ENCODE measurements around the gene CPXM1.

DNA sequence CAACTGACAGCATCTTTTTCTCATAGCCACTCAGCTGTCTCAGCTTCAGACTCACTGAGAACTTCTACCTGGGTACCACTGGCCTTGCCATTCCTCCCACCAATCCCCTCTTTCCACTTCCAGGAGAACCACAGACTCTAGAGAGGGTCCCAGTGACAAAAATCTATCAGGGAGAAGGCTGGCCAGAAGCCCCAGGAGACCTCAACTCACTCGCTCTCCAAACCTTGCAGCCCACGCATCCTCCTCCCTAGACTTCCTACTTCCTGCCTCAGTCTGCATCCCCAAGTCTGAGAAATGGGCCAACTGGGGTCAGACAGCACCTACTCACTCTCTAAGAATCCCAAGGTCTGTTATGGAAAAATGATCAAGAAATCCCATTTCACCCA, 16.9 kb upstream of the CPXM1 start:
- TF ChIP-seq, protein P1, sequence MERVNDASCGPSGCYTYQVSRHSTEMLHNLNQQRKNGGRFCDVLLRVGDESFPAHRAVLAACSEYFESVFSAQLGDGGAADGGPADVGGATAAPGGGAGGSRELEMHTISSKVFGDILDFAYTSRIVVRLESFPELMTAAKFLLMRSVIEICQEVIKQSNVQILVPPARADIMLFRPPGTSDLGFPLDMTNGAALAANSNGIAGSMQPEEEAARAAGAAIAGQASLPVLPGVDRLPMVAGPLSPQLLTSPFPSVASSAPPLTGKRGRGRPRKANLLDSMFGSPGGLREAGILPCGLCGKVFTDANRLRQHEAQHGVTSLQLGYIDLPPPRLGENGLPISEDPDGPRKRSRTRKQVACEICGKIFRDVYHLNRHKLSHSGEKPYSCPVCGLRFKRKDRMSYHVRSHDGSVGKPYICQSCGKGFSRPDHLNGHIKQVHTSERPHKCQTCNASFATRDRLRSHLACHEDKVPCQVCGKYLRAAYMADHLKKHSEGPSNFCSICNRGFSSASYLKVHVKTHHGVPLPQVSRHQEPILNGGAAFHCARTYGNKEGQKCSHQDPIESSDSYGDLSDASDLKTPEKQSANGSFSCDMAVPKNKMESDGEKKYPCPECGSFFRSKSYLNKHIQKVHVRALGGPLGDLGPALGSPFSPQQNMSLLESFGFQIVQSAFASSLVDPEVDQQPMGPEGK (CRISPR knock-in tag; IDR thresholded peaks at IDR 0.05; ENCODE audit: borderline replicate concordance): no peak
- TF ChIP-seq ESRRG (CRISPR knock-in tag; IDR thresholded peaks at IDR 0.05) (no peak), ZFP3 (CRISPR knock-in tag; IDR thresholded peaks at IDR 0.05) (no peak), ARNTL (CRISPR knock-in tag; IDR thresholded peaks at IDR 0.05; ENCODE audit: borderline replicate concordance, low read depth) (no peak), ZNF8 (CRISPR knock-in tag; IDR thresholded peaks at IDR 0.05) (no peak), ZNF70 (CRISPR knock-in tag; IDR thresholded peaks at IDR 0.05) (no peak), SNAI2 (CRISPR knock-in tag; IDR thresholded peaks at IDR 0.05) (no peak), BACH2 (CRISPR knock-in tag; IDR thresholded peaks at IDR 0.05; ENCODE audit: borderline replicate concordance) (no peak)
- TF ChIP-seq, protein P2, sequence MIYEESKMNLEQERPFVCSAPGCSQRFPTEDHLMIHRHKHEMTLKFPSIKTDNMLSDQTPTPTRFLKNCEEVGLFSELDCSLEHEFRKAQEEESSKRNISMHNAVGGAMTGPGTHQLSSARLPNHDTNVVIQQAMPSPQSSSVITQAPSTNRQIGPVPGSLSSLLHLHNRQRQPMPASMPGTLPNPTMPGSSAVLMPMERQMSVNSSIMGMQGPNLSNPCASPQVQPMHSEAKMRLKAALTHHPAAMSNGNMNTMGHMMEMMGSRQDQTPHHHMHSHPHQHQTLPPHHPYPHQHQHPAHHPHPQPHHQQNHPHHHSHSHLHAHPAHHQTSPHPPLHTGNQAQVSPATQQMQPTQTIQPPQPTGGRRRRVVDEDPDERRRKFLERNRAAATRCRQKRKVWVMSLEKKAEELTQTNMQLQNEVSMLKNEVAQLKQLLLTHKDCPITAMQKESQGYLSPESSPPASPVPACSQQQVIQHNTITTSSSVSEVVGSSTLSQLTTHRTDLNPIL (CRISPR knock-in tag; IDR thresholded peaks at IDR 0.05; ENCODE audit: low read depth): no peak

Measured in SK-N-SH treated with all-trans-retinoic acid at 6 μM for 48 hours (cell line).